K562 (cell line): ENCODE data around the gene MVP. TPM values are rescaled to one million over a fixed set of nuclear protein-coding genes. Genes with fewer than 3 reads are reported as not detected.

Source experiments
- CHD7 ChIP-seq: fragments of 200-600 bp; sonication (generic); IDR thresholded peaks from one replicate; pipeline ENCODE4 v1.6.1; 2012; ENCODE audit warnings: mild to moderate bottlenecking, low read depth, low read length, inconsistent platforms
- HDAC3 ChIP-seq: fragments of 450-650 bp; IDR thresholded peaks from 2 replicates; pipeline ENCODE4 v1.6.1; 2018; ENCODE audit warnings: borderline replicate concordance, mild to moderate bottlenecking, moderate library complexity; ENCODE audit not compliant: partially characterized antibody
- NBN ChIP-seq: fragments of 450-650 bp; IDR thresholded peaks from 2 replicates; pipeline ENCODE4 v1.6.1; 2016; ENCODE audit warnings: low read depth, mild to moderate bottlenecking
- NR1H2 ChIP-seq: sonication (generic); formaldehyde crosslinking; IDR thresholded peaks from 2 replicates; pipeline ENCODE4 v1.4.0; 2020; ENCODE audit warnings: mild to moderate bottlenecking, missing genetic modification reagents
- POLR2AphosphoS2 ChIP-seq: IDR thresholded peaks from 2 replicates; pipeline ENCODE4 v1.6.1; 2012; ENCODE audit warnings: low read length, improper control_type of control experiment
- RBM14 ChIP-seq: fragments of 200-400 bp; formaldehyde crosslinking; IDR thresholded peaks from 2 replicates; pipeline ENCODE4 v1.6.1; 2018; ENCODE audit warnings: low read depth, mild to moderate bottlenecking, low read length, moderate library complexity, borderline replicate concordance; ENCODE audit not compliant: insufficient read depth
- SIN3B ChIP-seq: fragments of 450-650 bp; IDR thresholded peaks from 2 replicates; pipeline ENCODE4 v1.6.1; 2017; ENCODE audit warnings: low read depth, mild to moderate bottlenecking, moderate library complexity
- THAP12 ChIP-seq: fragments of 250-450 bp; sonication (Bioruptor Pico); IDR thresholded peaks from 2 replicates; pipeline ENCODE4 v1.9.0; 2021; ENCODE audit warnings: mild to moderate bottlenecking, inconsistent platforms
- U2AF1 ChIP-seq: fragments of 200-400 bp; formaldehyde crosslinking; optimal IDR thresholded peaks from 2 replicates; pipeline ENCODE3; 2017; ENCODE audit warnings: mild to moderate bottlenecking, low read depth, low read length, moderate library complexity
- ZNF354B ChIP-seq: fragments of 250-450 bp; sonication (Bioruptor Pico); IDR thresholded peaks from 2 replicates; pipeline ENCODE4 v1.4.0; 2020
- polyA plus RNA-seq, 8 experiments: library from polyadenylated mRNA; depleted of rRNA in 4 of 8; stranded (reverse) in 5 of 8; unstranded in 3 of 8; fragments of >200 nt; fragmentation: Nextera tagmentation in 2 of 8; fragmentation: Illumina TruSeq in 1 of 8; extraction: Ambion mirVana in 2 of 8; extraction: Trizol in 1 of 8; gene quantifications; 2 replicates each; pipeline versions ENCODE4 v1.2.1 to v1.2.3, GENCODE V29; 2011 to 2014; ENCODE audit warnings: inconsistent platforms in 1 of 8, missing spikeins in 1 of 8
- total RNA-seq, 7 experiments: library from RNA; depleted of rRNA in 6 of 7; stranded (reverse); fragments of >200 nt in 6 of 7; fragmentation: Illumina TruSeq in 2 of 7; extraction: Trizol in 2 of 7; gene quantifications; 2 replicates each; pipeline versions ENCODE4 v1.2.1 to v1.2.3, GENCODE V29; 2011 to 2021; ENCODE audit warnings: low replicate concordance in 1 of 7
- TF ChIP-seq, protein P1 (sequence below): sonication (generic); formaldehyde crosslinking; IDR thresholded peaks from 2 replicates; pipeline ENCODE4 v1.4.0; 2020; ENCODE audit warnings: mild to moderate bottlenecking, missing genetic modification reagents

MVP gene
- total and polyA plus RNA-seq, 9 of the 15 experiments (the other 6 are each of a cell fraction or from before 2014, with no cell fraction given): 0.39 to 1.9 (median 0.76) TPM; not detected in 2

DNA sequence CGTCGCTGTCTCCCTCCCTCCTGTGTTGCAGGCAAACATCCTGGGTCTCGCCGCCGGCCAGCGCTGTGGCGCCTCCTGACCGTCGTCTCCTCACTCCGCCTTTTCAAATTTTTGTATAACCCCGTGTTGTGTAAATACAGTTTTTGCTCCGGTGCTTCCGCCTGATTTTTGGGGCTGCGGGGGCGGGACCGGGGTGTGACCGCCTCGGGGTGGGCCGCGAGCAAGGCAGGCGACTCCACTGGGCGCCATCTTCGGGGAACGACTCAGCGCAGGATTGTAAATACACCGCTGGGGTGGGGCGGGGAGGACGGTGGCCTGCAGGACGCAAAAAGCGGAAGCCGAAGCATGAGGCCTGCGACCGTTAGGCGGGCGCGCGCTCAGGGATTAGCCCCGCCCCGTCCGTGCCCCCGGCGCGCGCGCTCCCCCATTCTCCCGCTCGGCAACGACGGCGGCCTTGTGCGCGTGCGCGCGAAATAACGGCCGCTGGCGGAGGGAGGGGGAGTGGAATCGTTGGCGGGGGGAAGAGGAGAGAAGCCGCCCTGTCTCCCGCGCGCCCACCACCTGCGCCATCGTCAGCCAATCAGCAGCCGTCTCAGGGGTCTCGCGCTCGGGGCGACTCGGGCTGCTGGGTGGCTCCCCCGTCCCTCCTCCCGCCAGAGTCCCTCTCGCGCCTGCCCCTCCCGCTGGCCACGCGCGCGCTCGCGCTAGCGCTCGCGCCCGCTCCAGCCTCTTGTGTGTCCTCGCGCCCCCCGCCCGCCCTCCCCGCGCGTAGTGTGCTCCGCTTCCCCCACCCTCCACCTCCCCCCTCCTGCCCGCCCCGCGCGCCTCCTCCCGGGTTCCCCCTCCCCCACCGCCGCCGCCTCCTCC, 14.8 kb upstream of the MVP start (continued):
- no peak for TF ChIP-seq CHD7
- TF ChIP-seq, protein P1, sequence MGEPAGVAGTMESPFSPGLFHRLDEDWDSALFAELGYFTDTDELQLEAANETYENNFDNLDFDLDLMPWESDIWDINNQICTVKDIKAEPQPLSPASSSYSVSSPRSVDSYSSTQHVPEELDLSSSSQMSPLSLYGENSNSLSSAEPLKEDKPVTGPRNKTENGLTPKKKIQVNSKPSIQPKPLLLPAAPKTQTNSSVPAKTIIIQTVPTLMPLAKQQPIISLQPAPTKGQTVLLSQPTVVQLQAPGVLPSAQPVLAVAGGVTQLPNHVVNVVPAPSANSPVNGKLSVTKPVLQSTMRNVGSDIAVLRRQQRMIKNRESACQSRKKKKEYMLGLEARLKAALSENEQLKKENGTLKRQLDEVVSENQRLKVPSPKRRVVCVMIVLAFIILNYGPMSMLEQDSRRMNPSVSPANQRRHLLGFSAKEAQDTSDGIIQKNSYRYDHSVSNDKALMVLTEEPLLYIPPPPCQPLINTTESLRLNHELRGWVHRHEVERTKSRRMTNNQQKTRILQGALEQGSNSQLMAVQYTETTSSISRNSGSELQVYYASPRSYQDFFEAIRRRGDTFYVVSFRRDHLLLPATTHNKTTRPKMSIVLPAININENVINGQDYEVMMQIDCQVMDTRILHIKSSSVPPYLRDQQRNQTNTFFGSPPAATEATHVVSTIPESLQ (CRISPR knock-in tag): peak; percentile 70; the same call in 1 of the 2 replicates
- TF ChIP-seq NR1H2 (CRISPR knock-in tag): no peak
- TF ChIP-seq U2AF1: no peak
- TF ChIP-seq POLR2AphosphoS2: peak; percentile 99
- 0 out of 2 replicates have a peak, but pooled peaks have one; percentile 60 for TF ChIP-seq THAP12
- TF ChIP-seq HDAC3: peak; percentile 76
- no peak for TF ChIP-seq RBM14
- peak; percentile 81 for TF ChIP-seq SIN3B
- peak; percentile 76 for TF ChIP-seq NBN
- TF ChIP-seq ZNF354B (CRISPR knock-in tag): no peak
